HG03442 (cell line): Measurements from ENCODE around the gene STIM1.
"Not testable (repeated sequence)": the region's sequence is repeated elsewhere in the genome, so short reads cannot be mapped to it uniquely, and the experiment has no call there.

ENCODE experiments used
- ATAC-seq: cut with Tn5 transposase; IDR thresholded peaks from one replicate; pipeline ENCODE4 v1.9.1; 2021; ENCODE audit warnings: mild to moderate bottlenecking, moderate library complexity; ENCODE audit not compliant: unreplicated experiment

Gene STIM1

GRCh38 chr11:3879967-3880542 lies 24.6 kb downstream of the STIM1 start:
- ATAC-seq = no peak

- ATAC-seq = no peak
Measured at GRCh38 chr11:3880724-3881123, 25.3 kb downstream of the STIM1 start.

GRCh38 chr11:3882655-3883054 lies 27.2 kb downstream of the STIM1 start:
- no peak for ATAC-seq

- ATAC-seq = no peak
Measured at GRCh38 chr11:3885855-3886254, 30.4 kb downstream of the STIM1 start.

- no peak for ATAC-seq
Measured at GRCh38 chr11:3886985-3887384, 31.5 kb downstream of the STIM1 start.

- ATAC-seq = no peak
Measured at GRCh38 chr11:3888876-3889275, 33.4 kb downstream of the STIM1 start.

GRCh38 chr11:3890014-3890413 lies 34.5 kb downstream of the STIM1 start:
- ATAC-seq = no peak

GRCh38 chr11:3890806-3891205 lies 35.3 kb downstream of the STIM1 start:
- ATAC-seq = no peak

- no peak for ATAC-seq
Measured at GRCh38 chr11:3891751-3892150, 36.3 kb downstream of the STIM1 start.

GRCh38 chr11:3892156-3892555 lies 36.7 kb downstream of the STIM1 start:
- no peak for ATAC-seq

GRCh38 chr11:3893311-3893710 lies 37.8 kb downstream of the STIM1 start:
- no peak for ATAC-seq

GRCh38 chr11:3894128-3894731 lies 38.8 kb downstream of the STIM1 start:
- peak; percentile 97 for ATAC-seq

- no peak for ATAC-seq
Measured at GRCh38 chr11:3896644-3897043, 41.2 kb downstream of the STIM1 start.

GRCh38 chr11:3900230-3900629 lies 44.8 kb downstream of the STIM1 start:
- ATAC-seq = not testable (repeated sequence)

- no peak for ATAC-seq
Measured at GRCh38 chr11:3901249-3902025, 46.0 kb downstream of the STIM1 start.

GRCh38 chr11:3902441-3902840 lies 47.0 kb downstream of the STIM1 start:
- ATAC-seq = no peak

GRCh38 chr11:3903207-3903896 lies 47.9 kb downstream of the STIM1 start:
- no peak for ATAC-seq

GRCh38 chr11:3904228-3904627 lies 48.8 kb downstream of the STIM1 start:
- no peak for ATAC-seq

- ATAC-seq = peak; percentile 77
Measured at GRCh38 chr11:3905080-3905953, 49.9 kb downstream of the STIM1 start.

- no peak for ATAC-seq
Measured at GRCh38 chr11:3906166-3906565, 50.7 kb downstream of the STIM1 start.

GRCh38 chr11:3907590-3907989 lies 52.1 kb downstream of the STIM1 start:
- no peak for ATAC-seq
